HG03159 (cell line): ENCODE measurements around the gene PDYN.

ENCODE experiments used
- ATAC-seq: cut with Tn5 transposase; IDR thresholded peaks from one replicate; pipeline ENCODE4 v1.9.1; 2021; ENCODE audit warnings: mild to moderate bottlenecking, moderate library complexity; ENCODE audit not compliant: unreplicated experiment

PDYN gene

GRCh38 chr20:1935696-1936366 lies 58.0 kb downstream of the PDYN start:
- no peak for ATAC-seq

DNA sequence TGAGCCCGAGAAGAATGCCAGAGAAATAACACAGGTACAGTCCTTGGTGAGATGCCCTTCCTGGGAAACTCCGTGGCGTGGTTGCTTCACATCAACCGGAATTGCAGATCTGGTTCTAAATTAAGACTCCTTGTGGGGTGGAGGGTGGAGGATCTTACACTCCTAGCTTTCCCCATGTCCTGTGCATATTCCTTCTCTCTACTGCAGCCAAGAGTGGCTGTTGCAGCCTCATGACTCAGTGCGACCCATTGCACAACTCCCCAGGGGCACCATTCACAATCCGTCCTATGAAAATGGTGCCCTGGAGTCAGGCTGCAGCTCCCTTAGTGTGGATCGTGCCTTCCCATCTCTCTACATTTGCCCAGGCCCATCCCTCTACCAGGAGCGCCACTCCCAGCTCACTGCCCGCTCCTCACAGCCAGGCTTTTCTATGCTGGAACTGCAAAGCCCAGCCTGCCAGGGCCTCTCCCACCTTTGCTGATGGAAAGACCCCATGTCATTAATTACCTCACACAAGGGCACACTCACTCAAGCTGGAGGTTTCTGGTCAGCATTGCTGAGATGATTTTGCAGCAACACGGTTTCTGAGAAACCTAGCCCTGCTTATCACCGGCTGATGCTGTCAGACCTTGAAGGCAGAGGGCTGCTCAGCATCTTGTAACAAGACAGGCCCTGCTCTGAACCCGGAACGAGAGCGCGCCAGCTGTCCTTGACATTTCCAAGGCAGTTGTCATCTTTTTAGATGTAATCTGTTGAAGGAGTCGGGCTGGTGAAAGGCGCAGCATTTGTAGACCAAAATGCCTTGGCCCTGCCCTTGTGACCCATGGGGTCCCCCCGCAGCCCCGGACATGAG lies 58.9 kb downstream of the PDYN start:
- ATAC-seq = no peak

DNA sequence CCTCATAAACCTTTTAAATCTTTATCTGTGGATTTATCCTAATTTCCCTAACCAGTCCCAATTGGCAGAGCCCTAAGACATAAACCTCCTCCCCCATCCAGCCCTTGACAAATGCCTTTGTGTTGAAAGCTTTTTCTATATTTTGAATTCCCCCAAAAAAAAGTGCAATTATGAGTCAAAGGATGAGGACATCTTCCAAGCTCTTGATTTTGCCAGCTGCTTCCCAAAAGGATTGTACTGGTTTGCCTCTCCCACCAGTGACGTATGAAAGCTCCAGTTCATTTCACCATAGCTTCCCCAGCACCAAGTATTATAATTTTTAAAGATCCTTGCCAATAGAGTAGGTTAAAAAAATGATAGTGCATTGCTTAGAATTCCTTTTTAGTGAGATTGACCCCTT lies 59.7 kb downstream of the PDYN start:
- no peak for ATAC-seq

GRCh38 chr20:1933465-1933870 lies 60.4 kb downstream of the PDYN start:
- ATAC-seq = no peak

DNA sequence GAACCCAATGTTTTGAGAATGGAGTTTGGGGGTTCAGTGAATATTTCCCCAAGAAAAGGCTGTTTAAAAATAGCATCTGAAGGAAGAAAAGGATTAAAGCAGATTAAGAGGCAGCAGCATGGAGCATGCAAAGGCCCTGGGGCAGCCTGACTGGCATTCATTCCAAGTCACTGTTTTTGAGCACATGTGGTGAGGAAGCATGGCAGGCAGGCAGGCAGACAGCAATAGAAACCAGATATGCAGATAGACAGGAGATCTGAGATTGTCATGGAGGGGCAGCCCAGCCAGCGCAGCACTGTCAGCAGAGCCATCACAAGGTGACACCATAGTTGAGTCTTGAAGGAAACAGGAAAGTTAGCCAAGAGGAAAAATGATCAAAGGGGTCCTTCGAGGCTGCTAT lies 60.9 kb downstream of the PDYN start:
- ATAC-seq = no peak

DNA sequence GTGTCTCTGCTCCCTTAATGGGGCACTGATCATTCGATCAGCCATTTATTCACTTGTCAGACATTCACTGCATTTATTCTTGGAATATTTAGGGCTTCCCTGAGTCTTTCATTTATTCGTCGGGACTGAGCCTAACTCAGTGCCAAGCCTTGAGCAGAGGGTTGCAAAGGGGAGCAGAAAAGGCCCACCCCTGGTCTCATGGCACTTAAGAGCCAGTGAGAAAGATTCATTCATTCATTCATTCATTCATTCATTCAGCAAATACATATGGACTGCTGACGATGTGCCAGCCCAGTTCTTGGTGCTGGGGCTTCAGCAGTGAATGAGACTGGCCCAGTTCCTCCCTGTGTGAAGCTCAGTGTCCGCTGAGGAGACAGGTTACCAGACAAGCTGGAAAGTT lies 62.0 kb downstream of the PDYN start:
- no peak for ATAC-seq

DNA sequence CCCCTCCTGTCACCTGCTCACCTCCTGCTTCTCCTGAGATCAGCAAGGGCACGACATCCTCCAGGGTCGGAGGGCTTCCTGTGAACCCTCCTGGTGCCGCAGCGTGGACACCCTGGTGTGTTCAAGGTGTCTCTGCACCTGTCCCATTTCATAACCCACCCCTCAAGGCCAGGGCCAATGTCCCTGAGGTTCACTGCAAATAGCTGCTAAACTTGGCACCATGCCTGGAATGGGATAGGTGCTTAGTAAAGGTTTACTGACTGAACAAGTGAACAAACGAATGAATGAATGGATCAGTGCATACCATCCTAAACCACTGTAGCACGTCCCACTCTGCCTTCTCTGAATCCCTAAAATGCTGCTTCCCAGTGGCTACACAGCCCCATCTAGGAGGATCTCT lies 63.7 kb downstream of the PDYN start:
- ATAC-seq = no peak

GRCh38 chr20:1929460-1929859 lies 64.4 kb downstream of the PDYN start:
- no peak for ATAC-seq

DNA sequence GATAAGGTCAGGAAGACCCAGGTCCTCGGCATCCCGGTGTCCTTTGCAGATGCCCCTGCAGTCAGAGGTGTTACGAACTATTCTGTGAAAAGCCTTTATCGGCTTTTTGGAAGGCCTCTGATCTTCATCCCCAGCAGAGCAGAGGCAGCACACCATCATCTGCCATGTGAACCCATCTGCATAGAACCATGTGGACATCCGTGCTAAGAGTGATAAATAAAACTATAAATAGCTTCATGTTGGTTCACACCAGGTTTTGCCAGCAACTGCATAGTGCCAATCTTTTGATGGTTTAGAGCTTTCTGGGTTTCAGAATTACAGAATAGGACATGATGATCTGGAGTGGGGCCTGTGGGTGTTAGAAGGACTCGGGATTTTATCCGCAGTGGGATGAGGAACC lies 65.1 kb downstream of the PDYN start:
- ATAC-seq = no peak
